Colon (tissue), 2 donors: Measurements from ENCODE around the gene TENT4A.

Experiments used
- FAIRE-seq: peaks from 2 replicates; lab custom pipeline; 2012; peaks lifted over from hg19 to GRCh38; lab: Jason Lieb, UNC
- donor health status: control.
- donor health status: control.

TENT4A gene

DNA sequence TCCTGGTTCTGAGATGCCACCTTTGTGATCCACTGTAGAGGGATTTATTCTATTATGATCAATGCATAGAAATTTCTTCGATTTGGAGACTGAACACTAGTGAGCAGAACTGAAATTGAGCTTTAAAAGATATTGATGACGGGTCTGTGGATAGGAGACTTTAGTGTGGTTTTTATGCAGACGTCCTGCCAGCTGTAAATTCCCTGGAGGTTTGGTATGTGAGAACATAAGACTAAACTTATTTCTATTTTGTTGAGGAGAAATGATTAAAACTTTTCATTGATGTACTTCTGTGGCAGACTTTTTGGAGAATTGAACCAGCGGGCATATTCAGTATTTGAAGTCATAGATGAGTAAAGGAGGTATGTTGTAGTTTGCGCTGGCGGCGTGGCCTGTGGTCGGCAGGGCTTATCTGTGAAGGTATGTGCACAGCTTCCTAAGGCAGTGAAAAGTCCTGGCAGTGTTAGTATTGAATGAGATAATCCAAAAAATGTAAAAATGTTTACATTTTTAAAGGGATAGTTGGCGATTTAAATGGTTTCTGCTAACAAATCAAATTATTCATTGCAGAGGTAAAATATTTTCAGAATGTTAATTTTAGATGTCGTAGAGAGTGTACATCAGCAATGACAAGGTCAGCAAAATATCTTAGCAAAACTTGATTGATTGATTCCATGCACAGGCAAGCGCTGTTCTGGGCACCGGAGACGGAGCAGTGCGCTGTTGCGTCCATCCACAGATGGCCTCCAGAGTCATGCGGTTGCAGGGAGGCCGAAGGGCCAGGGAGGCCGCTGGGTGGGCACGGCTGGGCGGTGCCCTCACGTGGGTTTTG is 20.4 kb downstream of the TENT4A start:
- FAIRE-seq = no peak

- no peak for FAIRE-seq
Measured at GRCh38 chr5:6734243-6734700, 21.0 kb downstream of the TENT4A start.

GRCh38 chr5:6734781-6735180 is 21.5 kb downstream of the TENT4A start:
- no peak for FAIRE-seq

- no peak for FAIRE-seq
Measured at GRCh38 chr5:6736106-6736505, 22.9 kb downstream of the TENT4A start.

DNA sequence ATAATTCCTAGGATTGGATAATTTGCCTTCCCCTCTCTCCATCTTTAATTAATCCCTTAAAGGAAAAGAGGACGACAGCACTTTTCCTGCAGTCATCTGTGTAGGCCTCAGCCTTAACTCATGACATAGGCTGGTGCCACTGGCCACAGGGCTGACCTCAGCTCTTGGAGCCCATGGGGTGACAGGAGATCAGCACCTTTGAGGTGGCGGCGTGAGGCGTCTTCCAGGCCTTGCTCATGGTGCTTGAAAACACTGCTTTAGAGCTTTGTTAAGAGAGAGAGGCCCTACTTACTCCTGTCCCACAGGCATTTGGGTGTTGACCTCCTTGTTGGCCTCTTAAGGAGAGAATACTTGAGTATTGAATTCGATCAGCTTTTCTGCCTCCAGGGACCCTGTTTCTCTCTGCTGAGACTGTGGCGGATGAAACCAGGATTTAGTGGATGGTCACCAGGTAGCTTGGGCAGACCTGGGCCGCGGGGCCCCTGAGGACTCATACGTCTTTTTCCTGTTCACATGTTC is 23.4 kb downstream of the TENT4A start:
- FAIRE-seq = no peak

GRCh38 chr5:6737043-6737941 is 24.1 kb downstream of the TENT4A start:
- no peak for FAIRE-seq

DNA sequence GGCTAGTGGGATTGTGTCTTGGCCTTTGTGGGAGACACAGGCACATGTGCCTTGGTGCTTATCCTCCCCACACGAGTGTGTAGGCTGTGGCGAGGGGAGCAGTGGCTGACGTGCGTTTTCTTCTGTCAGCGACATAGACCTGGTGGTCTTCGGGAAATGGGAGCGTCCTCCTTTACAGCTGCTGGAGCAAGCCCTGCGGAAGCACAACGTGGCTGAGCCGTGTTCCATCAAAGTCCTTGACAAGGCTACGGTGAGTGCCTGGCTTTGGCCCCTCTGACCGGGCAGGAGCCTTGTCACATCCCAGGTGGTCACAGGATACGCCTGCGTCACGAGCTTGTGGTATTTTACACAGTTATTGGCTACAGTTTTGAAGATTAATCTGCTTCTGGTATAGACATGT is 26.4 kb downstream of the TENT4A start:
- FAIRE-seq = no peak

DNA sequence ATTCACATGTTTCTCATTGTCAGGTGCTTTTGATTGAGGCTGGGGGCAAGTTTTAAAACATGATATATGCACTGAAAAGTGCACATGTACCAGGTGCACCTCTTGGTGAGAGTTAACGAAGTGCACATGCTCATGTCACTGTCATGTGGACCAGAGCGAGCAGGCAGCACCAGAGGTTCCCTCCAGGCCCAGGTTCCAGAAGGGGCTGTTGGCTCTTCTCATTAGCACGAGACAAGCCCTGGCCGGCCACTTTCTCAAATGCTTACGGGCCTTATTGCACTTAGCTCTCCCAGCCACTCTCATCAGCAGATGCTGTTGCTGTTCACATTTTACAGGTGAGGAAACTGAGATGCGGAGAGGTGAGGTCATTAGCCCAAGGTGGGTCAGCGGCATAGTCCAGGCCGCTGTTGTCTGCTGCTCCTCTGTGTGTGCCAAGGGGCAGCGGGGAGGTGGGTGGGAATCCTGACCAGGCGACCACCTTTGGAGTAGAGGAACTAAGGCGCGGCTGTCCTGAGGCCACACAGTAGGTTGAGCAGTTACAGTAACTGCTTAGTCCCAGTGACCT is 27.4 kb downstream of the TENT4A start:
- no peak for FAIRE-seq

- no peak for FAIRE-seq
Measured at GRCh38 chr5:6742081-6742758, 29.0 kb downstream of the TENT4A start.

DNA sequence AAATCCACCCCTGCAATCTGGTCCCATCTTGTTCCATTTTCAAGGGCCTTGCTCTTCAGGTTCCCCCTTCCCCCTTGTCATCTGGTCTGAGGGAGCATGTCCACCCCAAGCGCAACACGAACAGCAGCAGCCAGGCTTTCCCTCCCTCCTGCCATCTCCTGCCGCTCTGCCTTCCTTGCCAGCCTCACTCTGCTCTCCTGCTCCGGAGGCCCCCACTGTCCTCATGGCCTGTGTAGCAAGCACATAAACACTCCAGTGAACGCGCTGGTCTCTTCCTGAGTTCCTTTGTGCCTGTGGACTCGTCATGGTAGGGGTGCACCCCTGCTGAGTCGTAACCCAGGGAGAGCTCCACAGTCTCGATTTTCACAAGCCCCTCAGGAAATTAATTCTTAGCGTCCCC is 29.9 kb downstream of the TENT4A start:
- no peak for FAIRE-seq

DNA sequence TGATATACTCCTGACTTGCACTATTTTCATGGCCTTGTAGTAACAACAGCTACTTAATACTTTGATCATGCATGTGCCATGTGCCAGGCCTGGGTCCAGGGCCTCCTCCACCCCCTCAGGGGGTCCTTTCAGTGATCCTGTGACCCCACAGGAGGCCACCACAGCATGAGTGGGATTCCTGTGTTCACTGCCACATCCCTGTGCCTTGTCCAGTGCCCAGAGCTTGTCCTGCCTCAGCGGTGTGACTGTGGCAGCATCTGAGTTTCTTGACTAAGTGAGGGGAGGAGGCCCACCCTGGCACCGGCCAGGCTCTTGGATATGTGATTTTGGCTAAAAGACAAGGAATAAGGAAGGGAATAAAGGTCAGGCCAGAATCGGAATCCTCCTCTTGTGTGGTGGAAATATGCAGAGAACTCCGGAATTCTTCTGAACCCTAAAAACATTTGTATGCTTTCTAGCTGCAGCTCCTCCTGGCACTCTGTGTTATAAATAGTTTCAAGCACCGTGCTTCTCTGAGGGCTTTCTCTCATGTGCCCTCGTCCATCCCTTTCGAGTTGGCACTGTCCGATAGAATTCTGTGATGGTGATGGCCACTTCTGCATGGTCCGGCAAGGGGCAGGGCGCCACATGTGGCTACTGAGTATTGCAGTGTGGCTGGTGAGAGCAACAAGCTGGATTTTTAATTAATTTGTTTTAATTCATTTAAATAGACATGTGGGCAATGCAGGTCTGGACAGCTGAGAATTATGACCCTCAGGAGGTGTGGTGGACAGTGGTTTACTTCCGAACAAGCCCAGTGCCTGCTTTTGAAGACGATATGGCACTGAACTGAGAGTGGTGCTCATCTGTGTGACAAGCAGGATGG is 31.8 kb downstream of the TENT4A start:
- FAIRE-seq = no peak

GRCh38 chr5:6745706-6746222 is 32.5 kb downstream of the TENT4A start:
- FAIRE-seq = no peak

- FAIRE-seq = no peak
Measured at GRCh38 chr5:6746244-6746643, 33.0 kb downstream of the TENT4A start.

DNA sequence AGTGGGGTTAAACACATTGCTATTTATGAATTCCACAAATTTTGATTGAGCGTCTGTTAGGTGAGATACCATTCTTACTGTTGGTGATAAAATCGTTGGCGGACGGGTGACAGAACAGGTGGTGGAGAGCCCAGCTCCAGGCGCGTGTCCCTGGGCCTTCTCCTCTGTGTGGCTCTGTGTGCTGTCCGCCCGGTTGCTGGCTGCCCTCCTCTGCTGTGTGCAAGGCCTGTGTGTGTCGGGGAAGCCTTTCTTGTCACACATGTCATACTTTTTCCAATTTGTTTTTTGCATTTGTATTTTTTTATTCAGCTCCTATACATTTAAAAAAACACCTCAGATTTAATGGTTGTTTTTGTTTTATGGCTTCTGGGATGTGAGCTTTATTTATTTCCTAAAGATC is 33.9 kb downstream of the TENT4A start:
- FAIRE-seq = no peak

DNA sequence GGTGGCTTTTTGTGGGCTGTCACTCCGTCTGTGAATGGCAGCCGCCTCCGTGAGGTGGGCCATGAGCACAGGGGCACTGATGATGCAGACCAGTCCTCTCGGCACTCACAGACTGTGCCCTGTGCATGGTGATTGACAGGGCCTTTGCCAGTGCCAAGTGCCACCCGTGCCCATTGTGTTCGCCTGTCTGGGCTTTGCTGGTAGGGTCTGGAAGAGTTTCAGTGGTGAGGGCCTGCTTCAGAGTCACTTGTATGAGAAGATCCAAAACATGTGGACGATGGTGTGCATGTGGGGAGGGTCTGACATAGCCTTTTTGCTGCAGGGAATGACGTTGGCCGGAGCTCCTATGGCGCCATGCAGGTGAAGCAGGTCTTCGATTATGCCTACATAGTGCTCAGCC is 34.9 kb downstream of the TENT4A start:
- no peak for FAIRE-seq

DNA sequence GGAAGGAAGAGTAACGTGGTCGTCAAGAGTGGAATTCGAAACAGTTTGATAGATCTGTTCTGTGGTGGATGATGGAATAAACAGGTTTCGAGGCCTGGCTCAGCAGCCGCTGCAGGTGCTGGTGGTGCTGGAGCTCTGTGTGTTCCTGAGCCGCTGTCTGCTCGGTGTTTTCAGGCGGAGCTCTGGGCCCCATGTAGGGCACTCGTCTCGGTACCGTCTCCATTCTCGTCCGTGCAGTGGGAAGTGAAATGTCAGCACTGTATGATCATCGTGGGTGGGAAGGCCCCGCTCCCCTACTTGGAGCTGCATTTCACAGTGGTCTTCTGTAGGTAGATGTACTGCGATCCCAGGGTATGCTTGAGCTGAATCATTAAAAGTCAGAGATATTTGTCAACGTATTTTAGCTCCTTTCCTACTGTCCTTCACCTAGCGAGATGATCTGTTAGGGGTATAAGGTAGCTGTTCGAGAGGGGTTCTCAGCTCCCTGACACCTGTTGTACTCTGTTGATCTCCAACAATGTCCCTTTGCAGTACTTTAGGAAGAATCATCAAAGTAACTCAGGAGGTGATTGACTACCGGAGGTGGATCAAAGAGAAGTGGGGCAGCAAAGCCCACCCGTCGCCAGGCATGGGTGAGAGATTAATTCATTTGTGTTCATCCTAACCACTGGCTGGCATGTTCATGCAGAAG is 35.9 kb downstream of the TENT4A start:
- no peak for FAIRE-seq

- no peak for FAIRE-seq
Measured at GRCh38 chr5:6750142-6750840, 37.1 kb downstream of the TENT4A start.

DNA sequence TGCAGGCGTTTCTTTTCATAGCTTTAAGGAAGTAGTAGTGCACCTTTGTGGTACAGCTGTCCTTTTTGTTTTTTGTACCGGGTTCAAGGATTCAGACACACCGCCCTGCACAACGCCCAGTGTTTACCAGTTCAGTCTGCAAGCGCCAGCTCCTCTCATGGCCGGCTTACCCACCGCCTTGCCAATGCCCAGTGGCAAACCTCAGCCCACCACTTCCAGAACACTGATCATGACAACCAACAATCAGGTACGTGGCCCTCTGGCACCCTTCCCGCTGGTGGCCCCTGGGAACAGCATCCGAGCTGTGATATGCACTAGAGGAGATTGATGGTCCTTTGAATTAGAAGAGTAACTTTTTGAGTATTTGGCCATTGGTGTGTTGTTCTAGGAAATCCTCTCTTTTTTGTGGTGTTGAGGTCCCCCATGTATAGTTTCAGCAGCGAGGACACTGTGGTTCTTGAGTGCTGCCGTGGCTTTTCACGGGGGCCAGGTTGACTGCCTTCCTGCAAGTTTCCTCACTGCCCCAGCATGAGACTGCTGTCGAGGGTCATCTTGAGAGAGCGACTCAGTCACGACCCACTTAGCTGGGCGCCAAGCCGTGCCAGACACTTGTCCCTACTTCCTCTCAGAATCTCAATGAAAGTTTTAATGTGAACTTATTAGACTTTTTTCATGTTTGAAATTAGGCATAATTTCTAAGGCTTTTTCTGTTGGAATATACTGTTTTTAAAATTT is 37.9 kb downstream of the TENT4A start:
- no peak for FAIRE-seq

DNA sequence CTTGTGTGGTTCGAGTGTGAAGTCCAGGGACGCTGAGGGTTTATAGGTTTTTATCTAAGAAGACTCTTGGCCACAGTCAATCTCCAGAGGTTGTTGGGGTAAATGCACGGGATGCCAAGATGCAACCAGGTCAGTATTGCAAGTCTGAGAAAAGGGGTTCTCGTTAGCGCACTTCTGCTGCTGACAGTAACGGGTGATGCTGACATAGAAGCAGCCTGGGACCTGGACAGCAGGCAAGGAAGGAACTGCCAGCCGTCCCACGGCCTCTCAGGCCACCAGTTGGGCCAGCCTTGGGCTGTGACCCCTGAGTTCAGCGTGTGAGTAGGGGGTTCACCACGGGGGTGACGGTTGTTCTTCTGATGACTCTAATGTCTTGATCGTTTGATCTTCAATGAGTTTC is 39.0 kb downstream of the TENT4A start:
- FAIRE-seq = no peak
